Ovary (tissue), 10 donors: ENCODE measurements around the gene KCNIP1. TPM values are rescaled to one million over a fixed set of nuclear protein-coding genes. Genes with fewer than 3 reads are reported as not detected.
A peak's percentile ranks its signal among the peaks of the same experiment; 100 is the strongest.

Experiments
- DNase-seq, 5 donors: peaks; one replicate each; pipeline ENCODE4 v3.0.0-alpha.2; 2019 to 2020
- H3K27ac ChIP-seq, 2 donors: fragments of 200-600 bp; one replicate each; pipeline versions ENCODE4 v1.5.1 to v1.8.0; 2019 to 2022
- H3K27me3 ChIP-seq: fragments of 200-600 bp; one replicate; pipeline ENCODE4 v1.8.0; 2022
- H3K36me3 ChIP-seq: fragments of 200-600 bp; sonication (generic); one replicate; pipeline ENCODE4 v1.5.1; 2019
- H3K4me1 ChIP-seq: one replicate; pipeline ENCODE4 v1.8.1; 2013; ENCODE audit warnings: mild to moderate bottlenecking, moderate library complexity; ENCODE audit not compliant: insufficient read depth
- H3K4me3 ChIP-seq: fragments of 200-600 bp; sonication (generic); one replicate; pipeline ENCODE4 v1.5.1; 2017
- H3K9me3 ChIP-seq, 2 donors: fragments of 200-600 bp in 1 of 2; sonication (generic) in 1 of 2; one replicate each; pipeline versions ENCODE4 v1.5.1 to v1.8.1; 2013 to 2019; ENCODE audit warnings: mild to moderate bottlenecking in 1 of 2, moderate library complexity in 1 of 2
- CTCF ChIP-seq, 3 donors: fragments of 450-650 bp in 2 of 3; fragments of 200-600 bp in 1 of 3; IDR thresholded peaks; one replicate each; pipeline versions ENCODE4 v1.5.1 to v1.8.0; 2016 to 2022; ENCODE audit warnings: antibody characterized with exemption in 3 of 3, mild to moderate bottlenecking in 1 of 3
- EP300 ChIP-seq: sonication (generic); formaldehyde crosslinking; IDR thresholded peaks from one replicate; pipeline ENCODE4 v1.6.1; 2017; ENCODE audit warnings: antibody characterized with exemption
- POLR2A ChIP-seq: fragments of 450-650 bp; IDR thresholded peaks from one replicate; pipeline ENCODE4 v1.6.1; 2017; ENCODE audit warnings: antibody characterized with exemption, mild to moderate bottlenecking, moderate library complexity
- WGBS, 3 donors: extraction: QIAGEN DNeasy Blood & Tissue Kit in 1 of 3; methylation state at CpG; one replicate each; pipeline versions ENCODE4 v1.1.5 to v1.1.7; 2013 to 2017; 5-methylcytosine and 5-hydroxymethylcytosine counted together
- intact Hi-C, 4 donors: fragments of 100-400 bp; cut with DNase I; formaldehyde crosslinking; loops; one replicate each; pipeline versions ENCODE4 v1.11.0 to v1.15.1; 2022 to 2023
- long read RNA-seq, 3 donors: library from polyadenylated mRNA in 2 of 3; unstranded in 2 of 3; transcript quantifications; one replicate each; pipeline ENCODE4 v2.0.0 and lab custom pipeline, GENCODE V29; 2021 to 2026
- polyA plus RNA-seq, 2 donors: library from polyadenylated mRNA; stranded (reverse); fragments of 200-250 nt in 1 of 2; fragments of 350-450 nt in 1 of 2; fragmentation: Illumina TruSeq in 1 of 2; extraction: RNeasy Lipid Tissue Mini Kit (QIAGEN cat#74804) in 1 of 2; gene quantifications; one replicate each; pipeline ENCODE4 v1.2.3, GENCODE V29; 2013 to 2014
- total RNA-seq, 7 donors: library from RNA; depleted of rRNA in 2 of 7; stranded (reverse); fragments of >200 nt in 2 of 7; fragmentation: NEBNext Ultra II Directional in 3 of 7; extraction: Animal tissue kit (Norgen Biotek cat#: 25700) in 3 of 7; gene quantifications; one replicate each; pipeline versions ENCODE4 v1.1.0 to v1.2.4, GENCODE V29; 2016 to 2023
- donor health status: DM: no; HTN: no; CAD: no; lungs with moderate emphysema.
- donor health status: DM: no; HTN: no; CAD: no.
- donor health status: Bipolar disorder and iron deficiency.
- donor health status: DM: yes; HTN: yes; CAD: no.
- donor health status: DM: no; HTN: no; CAD: no.
- donor health status: DM: yes; HTN: yes; CAD: no.

Gene KCNIP1
- 1 to 10 TPM in 1 of 7 donors, under 1 TPM in 6; 0.20 to 1.7 (median 0.58) TPM for total RNA-seq
- 1 to 10 TPM in 1 of 2 donors, under 1 TPM in 1; 0.69 to 2.2 TPM for polyA plus RNA-seq
- long read RNA-seq, donor 1 = 0 reads
- long read RNA-seq, donor 2, partial matches to known transcripts = 15 of 15 reads
- long read RNA-seq, donor 2, other reads (novel, unspliced or antisense) = 0 of 15 reads
- long read RNA-seq, donor 3, partial matches to known transcripts = 0 of 3 reads
- long read RNA-seq, donor 3, other reads (novel, unspliced or antisense) = 3 of 3 reads

- Histone ChIP-seq H3K27me3 (no peaks in the 10 kb centered on the region), H3K27ac (no peak within 1 kb of the TSS), H3K4me1 (no peaks in the 10 kb centered on the region), H3K9me3 (no peaks in the 10 kb centered on the region), H3K36me3 (no peaks in the 10 kb centered on the region), H3K4me3 (no peak within 1 kb of the TSS)
- TF ChIP-seq EP300 (no peak), POLR2A (no peak), CTCF (IDR thresholded peaks at IDR 0.05) (no peak)
- peak in 1 of 5 donors; percentile 44 for DNase-seq
- 4 to 9% (median 4%) methylated on average over 35 to 65 of the region's 65 CpGs for WGBS, 3 donors
- intact Hi-C loops = loop anchor here in 1 of 4 donors (10.0 kb wide), 1 partner anchor 831 kb away; no protein-coding TSS in a partner anchor
Measured at GRCh38 chr5:170503990-170504596, at the start of gene KCNIP1. TSS of gene KCNIP1 (plus strand) at chr5:170504020.

GRCh38 chr5:170463426-170463825, 40.4 kb upstream of the KCNIP1 start:
- intact Hi-C loops = no loop called here
- Histone ChIP-seq H3K9me3 (no peaks in the 10 kb centered on the region), H3K27ac (no peak overlapping the region), H3K27me3 (peaks cover 4% of the 10 kb centered on the region), H3K4me1 (no peaks in the 10 kb centered on the region), H3K4me3 (no peak overlapping the region), H3K36me3 (no peaks in the 10 kb centered on the region)
- WGBS, 3 donors = 82 to 88% (median 85%) methylated on average over 1 of the region's 1 CpG
- no peak for DNase-seq
- TF ChIP-seq CTCF (IDR thresholded peaks at IDR 0.05) (no peak), EP300 (no peak), POLR2A (no peak)

- Histone ChIP-seq H3K4me3 (no peak overlapping the region), H3K27me3 (peaks cover 4% of the 10 kb centered on the region), H3K27ac (no peak overlapping the region), H3K9me3 (no peaks in the 10 kb centered on the region), H3K36me3 (no peaks in the 10 kb centered on the region), H3K4me1 (no peaks in the 10 kb centered on the region)
- no peak for DNase-seq
- TF ChIP-seq EP300 = no peak
- TF ChIP-seq POLR2A = no peak
- no peak for TF ChIP-seq CTCF (IDR thresholded peaks at IDR 0.05)
- intact Hi-C loops = no loop called here
- 44 to 59% (median 52%) methylated on average over 10 of the region's 10 CpGs for WGBS, 3 donors
Measured at GRCh38 chr5:170464280-170465127, 39.3 kb upstream of the KCNIP1 start.

- Histone ChIP-seq H3K4me3 (no peak overlapping the region), H3K27me3 (peaks cover 4% of the 10 kb centered on the region), H3K27ac (no peak overlapping the region), H3K4me1 (no peaks in the 10 kb centered on the region), H3K36me3 (no peaks in the 10 kb centered on the region), H3K9me3 (no peaks in the 10 kb centered on the region)
- 91 to 96% (median 94%) methylated on average over 3 of the region's 3 CpGs for WGBS, 3 donors
- intact Hi-C loops = no loop called here
- TF ChIP-seq POLR2A = no peak
- TF ChIP-seq EP300 = no peak
- no peak for TF ChIP-seq CTCF (IDR thresholded peaks at IDR 0.05)
- DNase-seq = no peak
Measured at GRCh38 chr5:170466553-170466952, 37.3 kb upstream of the KCNIP1 start.
